Central memory CD4-positive, alpha-beta T cell (primary cell): ENCODE data around the gene BRD4.

Experiments used
- DNase-seq: peaks from one replicate; pipeline ENCODE4 v3.0.0; 2022

BRD4 gene

DNA sequence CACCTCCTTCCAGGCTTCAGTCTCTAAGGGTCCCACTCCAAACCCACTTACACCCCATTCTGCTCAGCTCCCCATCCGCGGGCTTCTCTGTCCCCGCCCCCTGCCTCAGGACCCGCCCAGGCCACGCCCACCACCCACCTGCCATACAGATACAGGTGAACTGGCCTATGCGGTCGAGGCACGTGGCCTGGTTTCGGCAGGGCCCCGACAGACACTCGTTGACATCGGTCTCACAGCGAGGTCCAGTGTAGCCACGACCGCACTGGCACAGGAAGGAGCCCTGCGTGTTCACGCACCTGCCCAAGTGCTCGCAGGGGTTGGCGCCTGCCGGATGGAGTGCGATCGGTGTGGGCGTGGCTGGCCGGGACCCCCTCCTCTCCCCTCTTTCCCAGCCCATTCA is 143.5 kb downstream of the BRD4 start:
- no peak for DNase-seq

DNA sequence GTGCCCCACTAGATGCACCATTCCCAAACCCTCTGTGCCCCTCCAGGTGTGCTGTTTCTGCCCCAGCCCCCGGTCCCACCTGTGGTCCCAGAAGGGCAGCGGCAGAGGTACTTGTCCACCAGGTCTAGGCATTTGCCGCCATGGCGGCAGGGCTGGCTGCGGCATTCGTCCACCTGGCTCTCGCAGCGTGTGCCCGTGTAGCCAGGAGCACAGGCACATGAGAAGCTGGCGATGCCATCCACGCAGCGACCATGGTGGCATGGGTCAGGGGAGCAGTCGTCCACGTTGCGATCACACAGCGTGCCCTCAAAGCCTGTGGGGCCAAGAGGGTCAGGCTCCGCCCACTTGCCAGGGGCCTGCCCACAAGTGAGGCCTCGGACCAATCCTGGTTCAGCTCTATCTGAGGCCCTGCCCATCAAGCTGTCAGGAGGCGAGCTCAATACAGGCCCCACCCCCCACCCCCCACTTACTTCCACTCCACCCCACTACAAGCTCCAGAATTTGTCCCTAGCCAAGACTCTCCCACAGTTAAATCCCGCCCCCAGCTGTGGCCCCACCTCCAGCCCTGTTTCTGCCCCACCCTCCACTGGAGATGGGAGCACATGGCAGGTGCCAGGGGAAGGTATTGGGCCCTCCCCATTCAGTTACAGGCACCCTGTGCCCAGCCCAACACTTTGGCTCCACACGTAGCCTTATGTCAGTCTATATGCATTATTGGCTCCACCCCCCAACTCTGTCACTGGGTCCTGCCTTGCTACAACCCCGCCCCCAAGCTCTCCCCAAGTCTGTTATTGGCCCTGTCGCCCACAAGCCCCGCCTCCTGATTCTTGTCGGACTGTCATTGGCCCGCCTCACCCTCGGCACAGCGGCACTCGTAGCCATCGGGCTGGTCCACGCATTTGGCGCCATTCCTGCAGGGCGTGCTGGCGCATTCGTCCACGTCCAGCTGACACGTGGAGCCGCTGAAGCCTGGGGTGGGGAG is 145.0 kb downstream of the BRD4 start:
- no peak for DNase-seq
